ENCODE measurements around the gene SIRT7.
"Not testable (repeated sequence)": the region's sequence is repeated elsewhere in the genome, so short reads cannot be mapped to it uniquely, and the experiment has no call there.

SIRT7 gene

GRCh38 chr17:81954131-81955057, 36.4 kb upstream of the SIRT7 start:
- no peak for DNase-seq

GRCh38 chr17:81953443-81953842, 35.5 kb upstream of the SIRT7 start:
- DNase-seq: not testable (repeated sequence)

GRCh38 chr17:81952792-81953228, 34.8 kb upstream of the SIRT7 start:
- no peak for DNase-seq

- DNase-seq: no peak
These were observed 34.1 kb upstream of the SIRT7 start for GRCh38 chr17:81951785-81952684.

- no peak for DNase-seq
These were observed 32.5 kb upstream of the SIRT7 start for GRCh38 chr17:81950501-81950900.

- DNase-seq: no peak
These were observed 30.8 kb upstream of the SIRT7 start for GRCh38 chr17:81948635-81949378.

GRCh38 chr17:81947189-81947588, 29.2 kb upstream of the SIRT7 start, which contains the start of gene MYADML2:
Gene MYADML2 (minus strand): TSS chr17:81947233. CDS start chr17:81941741, 5,492 bp downstream.
- peak; percentile 8 for DNase-seq

- no peak for DNase-seq
These were observed 26.9 kb upstream of the SIRT7 start for GRCh38 chr17:81944858-81945257.

GRCh38 chr17:81942167-81942553, 24.2 kb upstream of the SIRT7 start:
- no peak for DNase-seq

- no peak for DNase-seq
These were observed 23.6 kb upstream of the SIRT7 start for GRCh38 chr17:81941484-81942166.

- DNase-seq: no peak
These were observed 22.8 kb upstream of the SIRT7 start for GRCh38 chr17:81940538-81941483.

GRCh38 chr17:81939881-81940385, 22.0 kb upstream of the SIRT7 start:
- no peak for DNase-seq

- no peak for DNase-seq
These were observed 21.2 kb upstream of the SIRT7 start for GRCh38 chr17:81939218-81939617.

- no peak for DNase-seq
These were observed 17.7 kb upstream of the SIRT7 start for GRCh38 chr17:81935709-81936084.

GRCh38 chr17:81934850-81935708, 17.1 kb upstream of the SIRT7 start:
- DNase-seq: no peak

- DNase-seq: no peak
These were observed 16.3 kb upstream of the SIRT7 start for GRCh38 chr17:81934098-81934757.

GRCh38 chr17:81933178-81933699, 15.3 kb upstream of the SIRT7 start:
- no peak for DNase-seq

- no peak for DNase-seq
These were observed 14.5 kb upstream of the SIRT7 start for GRCh38 chr17:81932333-81932983.

All from NCI-H2029 (cell line).